K562 (cell line): ENCODE measurements around the gene TPRX2.
"Not testable (repeated sequence)": the region's sequence is repeated elsewhere in the genome, so short reads cannot be mapped to it uniquely, and the experiment has no call there.

Experiments used
- BRD4 ChIP-seq: fragments of 200-600 bp; sonication (generic); IDR thresholded peaks from 2 replicates; pipeline ENCODE4 v1.6.1; 2017; ENCODE audit warnings: inconsistent platforms
- MEF2D ChIP-seq: conservative IDR thresholded peaks from 2 replicates; pipeline ENCODE4 v1.6.1; 2016; ENCODE audit warnings: low read depth, missing genetic modification characterization, missing compliant biosample characterization
- MXI1 ChIP-seq: IDR thresholded peaks from 2 replicates; pipeline ENCODE4 v1.6.1; 2011; ENCODE audit warnings: low read depth, mild to moderate bottlenecking, improper control_type of control experiment, low read length
- MYNN ChIP-seq, 2 experiments: sonication (generic); formaldehyde crosslinking in 1 of 2; IDR thresholded peaks; 2 replicates each; pipeline versions ENCODE4 v1.5.0 to v1.6.1; 2016 to 2020; ENCODE audit warnings: antibody characterized with exemption in 1 of 2, missing genetic modification reagents in 1 of 2
- POLR2A ChIP-seq: fragments of 450-650 bp; conservative IDR thresholded peaks from 2 replicates; pipeline ENCODE4 v1.6.1; 2016
- POLR2AphosphoS2 ChIP-seq: IDR thresholded peaks from 2 replicates; pipeline ENCODE4 v1.6.1; 2012; ENCODE audit warnings: low read length, improper control_type of control experiment
- POLR2H ChIP-seq: IDR thresholded peaks from 2 replicates; pipeline ENCODE4 v1.6.1; 2016; ENCODE audit warnings: missing genetic modification characterization, low read depth, mild to moderate bottlenecking, control low read depth, missing compliant biosample characterization, moderate library complexity
- PRPF4 ChIP-seq: fragments of 200-400 bp; formaldehyde crosslinking; IDR thresholded peaks from one replicate; pipeline ENCODE4 v1.6.1; 2017; ENCODE audit warnings: low read length, low read depth, mild to moderate bottlenecking; ENCODE audit not compliant: insufficient read depth, poor library complexity, severe bottlenecking
- RCOR1 ChIP-seq, 2 experiments: IDR thresholded peaks; 2 replicates each; pipeline ENCODE4 v1.6.1; 2012; ENCODE audit warnings: low read depth in 2 of 2, low read length in 2 of 2, borderline replicate concordance in 1 of 2, improper control_type of control experiment in 1 of 2
- ZFP36 ChIP-seq: fragments of 150-350 bp; IDR thresholded peaks from 2 replicates; pipeline ENCODE4 v1.6.1; 2018; ENCODE audit warnings: low read length, low read depth; ENCODE audit not compliant: partially characterized antibody
- ZFP91 ChIP-seq: sonication (generic); formaldehyde crosslinking; IDR thresholded peaks from 2 replicates; pipeline ENCODE4 v1.8.0; 2022; ENCODE audit warnings: mild to moderate bottlenecking, missing genetic modification reagents
- ZNF134 ChIP-seq: fragments of 250-450 bp; sonication (Bioruptor Pico); conservative IDR thresholded peaks from 2 replicates; pipeline ENCODE4 v1.4.0; 2020
- ZNF263 ChIP-seq: sonication (generic); formaldehyde crosslinking; IDR thresholded peaks from 2 replicates; pipeline ENCODE4 v1.8.0; 2022; ENCODE audit warnings: mild to moderate bottlenecking, missing genetic modification reagents, borderline replicate concordance
- ZNF280B ChIP-seq: fragments of 250-450 bp; sonication (Bioruptor Pico); IDR thresholded peaks from 2 replicates; pipeline ENCODE4 v1.5.1; 2021; ENCODE audit warnings: mild to moderate bottlenecking

- not testable (repeated sequence) for TF ChIP-seq ZNF134; MXI1; POLR2A; PRPF4; POLR2AphosphoS2; POLR2H; ZNF263 (CRISPR knock-in tag); ZFP36; MYNN (IDR thresholded peaks at IDR 0.05); MYNN (CRISPR knock-in tag; IDR thresholded peaks at IDR 0.05); MEF2D; ZFP91 (CRISPR knock-in tag); RCOR1 (IDR thresholded peaks at IDR 0.05; ENCODE audit: borderline replicate concordance in 1 of 2, low read depth in 2 of 2, low read length in 2 of 2); BRD4; ZNF280B (CRISPR knock-in tag)
Measured at GRCh38 chr19:47879385-47879784, 20.4 kb downstream of the TPRX2 start.
